IMR-90 (cell line): ENCODE data around the gene PTPN11. TPM values are rescaled to one million over a fixed set of nuclear protein-coding genes. Genes with fewer than 3 reads are reported as not detected.

Experiments
- ATAC-seq: fragments of 200-7000 bp; cut with Tn5 transposase; 2 replicates; pipeline ENCODE4 v1.9.1; 2020; ENCODE audit warnings: low read depth, mild to moderate bottlenecking, moderate library complexity
- BruUV-seq: library from RNA; stranded (reverse); fragments of 400-500 nt; replicated peaks from 2 replicates; lab custom pipeline; 2021; lab: Mats Ljungman, UMichigan
- CTCF ChIA-PET: fragments of 300-600 bp; formaldehyde crosslinking; extraction: SDS; loops from one replicate; lab custom pipeline; 2021; ENCODE audit warnings: antibody characterized with exemption; lab: Yijun Ruan, JAX
- POLR2A ChIA-PET: fragments of 300-600 bp; sonication (Branson Sonifier 250); formaldehyde crosslinking; loops from one replicate; lab custom pipeline; 2022; ENCODE audit warnings: antibody characterized with exemption; ENCODE audit not compliant: unreplicated experiment; lab: Charles Lee
- DNase-seq: peaks from one replicate; pipeline ENCODE4 v3.0.0; 2013
- H2AFZ ChIP-seq: replicated peaks from 2 replicates; pipeline ENCODE3; 2013; ENCODE audit warnings: low read length, mild to moderate bottlenecking; ENCODE audit not compliant: poor library complexity
- H2AK5ac ChIP-seq: 2 replicates; pipeline ENCODE4 v1.6.1; 2013; ENCODE audit warnings: low read depth, low read length, inconsistent platforms
- H2AK9ac ChIP-seq: replicated peaks from 2 replicates; pipeline ENCODE3; 2013; ENCODE audit warnings: mild to moderate bottlenecking, low read depth, low read length, moderate library complexity; ENCODE audit not compliant: poor library complexity
- H2BK120ac ChIP-seq: 2 replicates; pipeline ENCODE4 v1.6.1; 2013; ENCODE audit warnings: low read depth, low read length, inconsistent platforms
- H2BK15ac ChIP-seq: 3 replicates; pipeline ENCODE4 v1.6.1; 2013; ENCODE audit warnings: low read depth, low read length, inconsistent platforms
- H2BK20ac ChIP-seq: 2 replicates; pipeline ENCODE4 v1.6.1; 2013; ENCODE audit warnings: low read depth, mild to moderate bottlenecking, inconsistent platforms, low read length, moderate library complexity
- H2BK5ac ChIP-seq: 2 replicates; pipeline ENCODE4 v1.6.1; 2013; ENCODE audit warnings: mild to moderate bottlenecking, low read depth, low read length, inconsistent platforms; ENCODE audit not compliant: poor library complexity, severe bottlenecking
- H3K14ac ChIP-seq: replicated peaks from 2 replicates; pipeline ENCODE4 v1.6.1; 2013; ENCODE audit warnings: low read depth, low read length, inconsistent platforms
- H3K18ac ChIP-seq: 2 replicates; pipeline ENCODE4 v1.6.1; 2013; ENCODE audit warnings: low read depth, low read length, control low read depth
- H3K23ac ChIP-seq: 2 replicates; pipeline ENCODE4 v1.6.1; 2013; ENCODE audit warnings: low read depth, low read length, inconsistent platforms
- H3K27ac ChIP-seq: 2 replicates; pipeline ENCODE4 v1.5.1; 2013; ENCODE audit warnings: mild to moderate bottlenecking, control low read depth, low read length; ENCODE audit not compliant: insufficient read depth
- H3K27me3 ChIP-seq: 2 replicates; pipeline ENCODE4 v1.6.1; 2013; ENCODE audit warnings: low read length; ENCODE audit not compliant: control insufficient read depth, insufficient read depth
- H3K36me3 ChIP-seq: 2 replicates; pipeline ENCODE4 v1.6.1; 2013; ENCODE audit warnings: low read length, mixed read lengths; ENCODE audit not compliant: control insufficient read depth, insufficient read depth
- H3K4ac ChIP-seq: 2 replicates; pipeline ENCODE4 v1.6.1; 2013; ENCODE audit warnings: low read depth, low read length, inconsistent platforms
- H3K4me1 ChIP-seq: 2 replicates; pipeline ENCODE4 v1.6.1; 2013; ENCODE audit warnings: low read length, mixed read lengths; ENCODE audit not compliant: control insufficient read depth, insufficient read depth
- H3K4me2 ChIP-seq: 2 replicates; pipeline ENCODE4 v1.6.1; 2013; ENCODE audit warnings: low read depth, mild to moderate bottlenecking, control low read depth, low read length, moderate library complexity
- H3K4me3 ChIP-seq: 2 replicates; pipeline ENCODE4 v1.5.1; 2013; ENCODE audit warnings: low read depth, mild to moderate bottlenecking, control low read depth, low read length, moderate library complexity; ENCODE audit not compliant: insufficient read depth
- H3K56ac ChIP-seq: 2 replicates; pipeline ENCODE4 v1.6.1; 2013; ENCODE audit warnings: low read length, inconsistent platforms; ENCODE audit not compliant: insufficient read depth; ENCODE audit errors: extremely low read depth
- H3K79me1 ChIP-seq, 2 experiments: 2 replicates each; pipeline ENCODE4 v1.6.1; 2013; ENCODE audit warnings: low read length in 2 of 2, inconsistent platforms in 1 of 2, low read depth in 1 of 2
- H3K9ac ChIP-seq: 2 replicates; pipeline ENCODE4 v1.6.1; 2013; ENCODE audit warnings: low read depth, low read length, control low read depth
- H3K9me1 ChIP-seq: 2 replicates; pipeline ENCODE4 v1.6.1; 2013; ENCODE audit warnings: low read length, inconsistent platforms; ENCODE audit not compliant: insufficient read depth
- H3K9me3 ChIP-seq: 2 replicates; pipeline ENCODE4 v1.6.1; 2013; ENCODE audit warnings: low read length; ENCODE audit not compliant: control insufficient read depth, insufficient read depth
- H4K20me1 ChIP-seq: 2 replicates; pipeline ENCODE4 v1.6.1; 2013; ENCODE audit warnings: low read length, inconsistent platforms; ENCODE audit not compliant: insufficient read depth
- H4K5ac ChIP-seq: 2 replicates; pipeline ENCODE4 v1.6.1; 2013; ENCODE audit warnings: mild to moderate bottlenecking, low read depth, low read length, control low read depth
- H4K8ac ChIP-seq, 2 experiments: 2 replicates each; pipeline ENCODE4 v1.6.1; 2013; ENCODE audit warnings: low read depth in 2 of 2, low read length in 2 of 2, control low read depth in 1 of 2, inconsistent platforms in 1 of 2
- H4K91ac ChIP-seq: 2 replicates; pipeline ENCODE4 v1.6.1; 2013; ENCODE audit warnings: low read depth, low read length, inconsistent platforms; ENCODE audit not compliant: insufficient read depth
- BHLHE40 ChIP-seq: fragments of 150-350 bp; IDR thresholded peaks from 2 replicates; pipeline ENCODE4 v1.6.1; 2016; ENCODE audit warnings: mild to moderate bottlenecking, low read depth, low read length
- MAFK ChIP-seq: IDR thresholded peaks from 2 replicates; pipeline ENCODE4 v1.6.1; 2012; ENCODE audit warnings: low read depth, low read length, improper control_type of control experiment
- MAZ ChIP-seq: IDR thresholded peaks from 2 replicates; pipeline ENCODE4 v1.6.1; 2012; ENCODE audit warnings: low read depth, mild to moderate bottlenecking, low read length, improper control_type of control experiment, moderate library complexity, borderline replicate concordance
- POLR2A ChIP-seq: IDR thresholded peaks from 2 replicates; pipeline ENCODE4 v1.6.1; 2012; ENCODE audit warnings: mild to moderate bottlenecking, low read depth, low read length
- WGBS, 2 experiments: methylation state at CpG; one replicate each; pipeline versions ENCODE4 v1.1.5 to v1.1.7; 2013; ENCODE audit warnings: missing lambda C conversion rate in 2 of 2; ENCODE audit not compliant: insufficient read length in 1 of 2; ENCODE audit errors: extremely low coverage in 2 of 2; 5-methylcytosine and 5-hydroxymethylcytosine counted together
- dilution Hi-C: fragments of 300-500 bp; cut with HindIII; formaldehyde crosslinking; loops from one replicate; pipeline ENCODE4 v1.14.3; 2018; ENCODE audit warnings: low sequenced_read_pairs; ENCODE audit not compliant: unreplicated experiment
- in situ Hi-C: fragments of 300-500 bp; cut with MboI; formaldehyde crosslinking; loops from 3 replicates; pipeline ENCODE4 v1.14.3; 2019; ENCODE audit warnings: low sequenced_read_pairs, inconsistent platforms, mixed read lengths
- intact Hi-C: fragments of 100-400 bp; cut with micrococcal nuclease; formaldehyde crosslinking; loops from 2 replicates; pipeline ENCODE4 v1.10.0; 2022
- polyA plus RNA-seq, 3 experiments: library from polyadenylated mRNA; depleted of rRNA; stranded (reverse); fragments of >200 nt; gene quantifications; 2 replicates each; pipeline ENCODE4 v1.2.3, GENCODE V29; 2012; ENCODE audit warnings: low replicate concordance in 1 of 3
- total RNA-seq: library from RNA; depleted of rRNA; stranded (reverse); fragments of >200 nt; gene quantifications from 2 replicates; pipeline ENCODE4 v1.2.3, GENCODE V29; 2012
- TF ChIP-seq, protein P1 (sequence below): fragments of 150-350 bp; IDR thresholded peaks from 2 replicates; pipeline ENCODE4 v1.6.1; 2017; ENCODE audit warnings: mild to moderate bottlenecking, antibody characterized with exemption, low read length, low read depth

PTPN11 gene
- total and polyA plus RNA-seq, 2 of the 4 experiments (the other 2 are of a cell fraction) = 52.9 to 135 TPM

- no peaks in the 10 kb centered on the region for H3K9me3 ChIP-seq
- H3K79me1 ChIP-seq = peaks cover 21 to 32% of the 10 kb centered on the region in 2 experiments
- intact Hi-C loops = no loop called here
- no peak overlapping the region for H2AK5ac ChIP-seq
- H4K5ac ChIP-seq = no peak overlapping the region
- no peak overlapping the region for H2BK20ac ChIP-seq
- CTCF ChIA-PET = no interaction called here
- H3K18ac ChIP-seq = no peak overlapping the region
- H3K4me1 ChIP-seq = no peaks in the 10 kb centered on the region
- H3K9ac ChIP-seq = no peak overlapping the region
- no peak overlapping the region for H2BK5ac ChIP-seq
- 40% methylated on average over 1 of the region's 3 CpGs; no CpG with 5 or more reads in 1 of the 2 experiments for WGBS, 2 experiments
- in situ Hi-C loops = no loop called here
- peaks cover 3% of the 10 kb centered on the region; the same call in 1 of the 2 replicates for H4K20me1 ChIP-seq
- no peak for DNase-seq
- no peak overlapping the region for H3K27ac ChIP-seq
- H3K56ac ChIP-seq = no peak overlapping the region
- no peak overlapping the region for H3K4me3 ChIP-seq
- no peak overlapping the region for H2BK120ac ChIP-seq
- no TSS peak for BruUV-seq
- H2AFZ ChIP-seq = no peak overlapping the region
- H3K27me3 ChIP-seq = no peaks in the 10 kb centered on the region
- no peak overlapping the region for H2BK15ac ChIP-seq
- peaks cover 7% of the 10 kb centered on the region for H3K9me1 ChIP-seq
- H4K91ac ChIP-seq = no peak overlapping the region
- dilution Hi-C loops = no loop called here
- no peak for ATAC-seq
- TF ChIP-seq, protein P1, sequence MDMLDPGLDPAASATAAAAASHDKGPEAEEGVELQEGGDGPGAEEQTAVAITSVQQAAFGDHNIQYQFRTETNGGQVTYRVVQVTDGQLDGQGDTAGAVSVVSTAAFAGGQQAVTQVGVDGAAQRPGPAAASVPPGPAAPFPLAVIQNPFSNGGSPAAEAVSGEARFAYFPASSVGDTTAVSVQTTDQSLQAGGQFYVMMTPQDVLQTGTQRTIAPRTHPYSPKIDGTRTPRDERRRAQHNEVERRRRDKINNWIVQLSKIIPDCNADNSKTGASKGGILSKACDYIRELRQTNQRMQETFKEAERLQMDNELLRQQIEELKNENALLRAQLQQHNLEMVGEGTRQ = no peak
- no peak for TF ChIP-seq MAZ
- TF ChIP-seq MAFK = no peak
- TF ChIP-seq POLR2A = no peak
- TF ChIP-seq BHLHE40 = no peak
- H3K4ac ChIP-seq = no peak overlapping the region
- POLR2A ChIA-PET = no interaction called here
- H4K8ac ChIP-seq = no peak overlapping the region
- H3K14ac ChIP-seq = no peak overlapping the region
- no peak overlapping the region for H2AK9ac ChIP-seq
- H3K23ac ChIP-seq = no peak overlapping the region
- no peak overlapping the region for H3K4me2 ChIP-seq
- peaks cover 14% of the 10 kb centered on the region for H3K36me3 ChIP-seq
These were observed 49.3 kb downstream of the PTPN11 start for GRCh38 chr12:112468046-112468445.
